OCI-LY1 (cell line): Measurements from ENCODE around the gene DYNC1I1.

Experiments used
- H2AFZ ChIP-seq: fragments of 200-600 bp; sonication (generic), shearing (Covaris generic); 2 replicates; pipeline ENCODE4 v1.6.0; 2014; ENCODE audit warnings: antibody characterized with exemption, mild to moderate bottlenecking, low read length
- H3F3A ChIP-seq: fragments of 200-600 bp; sonication (generic), shearing (Covaris generic); 2 replicates; pipeline ENCODE4 v1.6.0; 2014; ENCODE audit warnings: mild to moderate bottlenecking, antibody characterized with exemption, low read length, moderate library complexity; ENCODE audit not compliant: insufficient read depth
- H3K27ac ChIP-seq: fragments of 200-600 bp; sonication (generic); 2 replicates; pipeline ENCODE4 v1.5.1; 2014; ENCODE audit warnings: low read length, mixed run types, mild to moderate bottlenecking, low read depth; ENCODE audit not compliant: poor library complexity, severe bottlenecking
- H3K27me3 ChIP-seq: fragments of 200-600 bp; sonication (generic); 2 replicates; pipeline ENCODE4 v1.6.0; 2014; ENCODE audit warnings: antibody characterized with exemption, mild to moderate bottlenecking, low read length, moderate library complexity; ENCODE audit not compliant: insufficient read depth
- H3K36me3 ChIP-seq: fragments of 200-600 bp; sonication (generic); 2 replicates; pipeline ENCODE4 v1.6.1; 2014; ENCODE audit warnings: mild to moderate bottlenecking, antibody characterized with exemption, low read length, moderate library complexity, mixed read lengths; ENCODE audit not compliant: insufficient read depth
- H3K4me1 ChIP-seq: fragments of 200-600 bp; sonication (generic); 2 replicates; pipeline ENCODE4 v1.5.1; 2014; ENCODE audit warnings: mild to moderate bottlenecking, low read length, moderate library complexity; ENCODE audit not compliant: insufficient read depth, severe bottlenecking
- H3K4me2 ChIP-seq: fragments of 200-600 bp; sonication (generic), shearing (Covaris generic); 2 replicates; pipeline ENCODE4 v1.6.1; 2014; ENCODE audit warnings: low read length
- H3K4me3 ChIP-seq: fragments of 200-600 bp; sonication (generic); 2 replicates; pipeline ENCODE4 v1.5.1; 2014; ENCODE audit warnings: low read length, low read depth, mild to moderate bottlenecking, mixed read lengths; ENCODE audit not compliant: poor library complexity, severe bottlenecking
- H3K79me2 ChIP-seq: fragments of 200-600 bp; shearing (Covaris generic); 2 replicates; pipeline ENCODE4 v1.6.1; 2016; ENCODE audit warnings: mixed run types, low read length, mixed read lengths; ENCODE audit not compliant: insufficient read depth
- H3K9ac ChIP-seq: fragments of 200-600 bp; sonication (generic), shearing (Covaris generic); 2 replicates; pipeline ENCODE4 v1.6.1; 2014; ENCODE audit warnings: mild to moderate bottlenecking, low read length, mixed read lengths
- H3K9me2 ChIP-seq: fragments of 200-600 bp; sonication (generic), shearing (Covaris generic); 2 replicates; pipeline ENCODE4 v1.6.1; 2014; ENCODE audit warnings: low read depth, mild to moderate bottlenecking, low read length, mixed read lengths
- H3K9me3 ChIP-seq: fragments of 200-600 bp; shearing (Covaris generic); 2 replicates; pipeline ENCODE4 v1.6.1; 2014; ENCODE audit warnings: low read length, mixed read lengths
- H4K20me1 ChIP-seq: fragments of 200-600 bp; sonication (generic), shearing (Covaris generic); 2 replicates; pipeline ENCODE4 v1.6.0; 2016; ENCODE audit warnings: mild to moderate bottlenecking, low read length; ENCODE audit not compliant: insufficient read depth
- EZH2 ChIP-seq: fragments of 200-600 bp; sonication (generic), shearing (Covaris generic); IDR thresholded peaks from 2 replicates; pipeline ENCODE4 v1.8.0; 2017; ENCODE audit warnings: borderline replicate concordance, mixed run types, mild to moderate bottlenecking, antibody characterized with exemption, low read length, moderate library complexity, mixed read lengths
- TF ChIP-seq, protein P1 (sequence below): fragments of 200-600 bp; sonication (generic), shearing (Covaris generic); IDR thresholded peaks from 2 replicates; pipeline ENCODE4 v1.5.1; 2017; ENCODE audit warnings: mild to moderate bottlenecking, antibody characterized with exemption, low read length, moderate library complexity, mixed read lengths

DYNC1I1 gene

GRCh38 chr7:95980167-95980566 is 207.8 kb downstream of the DYNC1I1 start:
- no peak overlapping the region for H2AFZ ChIP-seq
- H3K9me2 ChIP-seq = no peaks in the 10 kb centered on the region
- H3K4me2 ChIP-seq = no peak overlapping the region
- no peaks in the 10 kb centered on the region for H3K4me1 ChIP-seq
- no peaks in the 10 kb centered on the region for H4K20me1 ChIP-seq
- TF ChIP-seq EZH2 = no peak
- TF ChIP-seq, protein P1, sequence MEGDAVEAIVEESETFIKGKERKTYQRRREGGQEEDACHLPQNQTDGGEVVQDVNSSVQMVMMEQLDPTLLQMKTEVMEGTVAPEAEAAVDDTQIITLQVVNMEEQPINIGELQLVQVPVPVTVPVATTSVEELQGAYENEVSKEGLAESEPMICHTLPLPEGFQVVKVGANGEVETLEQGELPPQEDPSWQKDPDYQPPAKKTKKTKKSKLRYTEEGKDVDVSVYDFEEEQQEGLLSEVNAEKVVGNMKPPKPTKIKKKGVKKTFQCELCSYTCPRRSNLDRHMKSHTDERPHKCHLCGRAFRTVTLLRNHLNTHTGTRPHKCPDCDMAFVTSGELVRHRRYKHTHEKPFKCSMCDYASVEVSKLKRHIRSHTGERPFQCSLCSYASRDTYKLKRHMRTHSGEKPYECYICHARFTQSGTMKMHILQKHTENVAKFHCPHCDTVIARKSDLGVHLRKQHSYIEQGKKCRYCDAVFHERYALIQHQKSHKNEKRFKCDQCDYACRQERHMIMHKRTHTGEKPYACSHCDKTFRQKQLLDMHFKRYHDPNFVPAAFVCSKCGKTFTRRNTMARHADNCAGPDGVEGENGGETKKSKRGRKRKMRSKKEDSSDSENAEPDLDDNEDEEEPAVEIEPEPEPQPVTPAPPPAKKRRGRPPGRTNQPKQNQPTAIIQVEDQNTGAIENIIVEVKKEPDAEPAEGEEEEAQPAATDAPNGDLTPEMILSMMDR = no peak
- H3K79me2 ChIP-seq = no peaks in the 10 kb centered on the region
- no peaks in the 10 kb centered on the region for H3K9me3 ChIP-seq
- no peaks in the 10 kb centered on the region for H3K36me3 ChIP-seq
- H3K4me3 ChIP-seq = no peak overlapping the region
- H3F3A ChIP-seq = no peaks in the 10 kb centered on the region
- no peak overlapping the region for H3K27ac ChIP-seq
- H3K9ac ChIP-seq = no peak overlapping the region
- H3K27me3 ChIP-seq = no peaks in the 10 kb centered on the region

DNA sequence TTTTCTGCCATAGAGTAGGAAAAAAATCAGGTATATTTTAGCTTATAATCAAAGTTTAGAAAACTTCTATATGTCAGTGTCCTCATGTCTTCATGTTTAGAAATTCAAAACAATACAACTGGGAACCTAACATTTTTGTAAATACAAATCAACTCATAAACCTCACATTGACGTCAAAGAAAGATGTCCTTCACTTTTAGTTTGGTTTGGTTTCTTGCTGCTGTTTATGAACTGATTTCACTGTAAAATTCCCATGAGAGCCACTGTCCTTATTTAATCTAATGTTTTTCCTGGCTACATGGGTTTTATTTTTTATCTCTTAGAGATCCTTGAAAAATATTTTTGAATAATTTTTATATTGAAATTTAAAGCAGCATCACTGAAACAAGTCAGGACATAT is 208.4 kb downstream of the DYNC1I1 start:
- no peak for TF ChIP-seq EZH2
- TF ChIP-seq, protein P1 = no peak
- no peak overlapping the region for H3K4me2 ChIP-seq
- H3K9ac ChIP-seq = no peak overlapping the region
- no peak overlapping the region for H3K27ac ChIP-seq
- no peaks in the 10 kb centered on the region for H3K9me3 ChIP-seq
- no peak overlapping the region for H3K4me3 ChIP-seq
- H3K79me2 ChIP-seq = no peaks in the 10 kb centered on the region
- no peaks in the 10 kb centered on the region for H3K36me3 ChIP-seq
- no peaks in the 10 kb centered on the region for H3K9me2 ChIP-seq
- no peaks in the 10 kb centered on the region for H3K27me3 ChIP-seq
- H4K20me1 ChIP-seq = no peaks in the 10 kb centered on the region
- H2AFZ ChIP-seq = no peak overlapping the region
- H3F3A ChIP-seq = no peaks in the 10 kb centered on the region
- H3K4me1 ChIP-seq = no peaks in the 10 kb centered on the region

- no peak overlapping the region for H3K9ac ChIP-seq
- no peak overlapping the region for H3K27ac ChIP-seq
- H3K4me2 ChIP-seq = no peak overlapping the region
- no peaks in the 10 kb centered on the region for H3K79me2 ChIP-seq
- no peaks in the 10 kb centered on the region for H3K4me1 ChIP-seq
- H2AFZ ChIP-seq = no peak overlapping the region
- TF ChIP-seq, protein P1 = no peak
- TF ChIP-seq EZH2 = no peak
- H3K9me3 ChIP-seq = no peaks in the 10 kb centered on the region
- H3K4me3 ChIP-seq = no peak overlapping the region
- H3K9me2 ChIP-seq = no peaks in the 10 kb centered on the region
- no peaks in the 10 kb centered on the region for H3K27me3 ChIP-seq
- H4K20me1 ChIP-seq = no peaks in the 10 kb centered on the region
- H3K36me3 ChIP-seq = no peaks in the 10 kb centered on the region
- H3F3A ChIP-seq = no peaks in the 10 kb centered on the region
Observed at GRCh38 chr7:95986178-95986764, 213.9 kb downstream of the DYNC1I1 start.
